IMR-90 (cell line): ENCODE data around the gene HYDIN.
"Not testable (repeated sequence)": the region's sequence is repeated elsewhere in the genome, so short reads cannot be mapped to it uniquely, and the experiment has no call there.

Experiments
- CHD1 ChIP-seq: IDR thresholded peaks from 2 replicates; pipeline ENCODE4 v1.6.1; 2012; ENCODE audit warnings: low read depth, low read length, improper control_type of control experiment
- FOS ChIP-seq: fragments of 150-350 bp; IDR thresholded peaks from 2 replicates; pipeline ENCODE4 v1.6.1; 2016; ENCODE audit warnings: low read depth, low read length
- NFE2L2 ChIP-seq: fragments of 150-350 bp; IDR thresholded peaks from 2 replicates; pipeline ENCODE4 v1.6.1; 2016; ENCODE audit warnings: low read depth, mild to moderate bottlenecking, low read length
- RCOR1 ChIP-seq: IDR thresholded peaks from 2 replicates; pipeline ENCODE4 v1.6.1; 2012; ENCODE audit warnings: mild to moderate bottlenecking, low read length, improper control_type of control experiment; ENCODE audit not compliant: insufficient replicate concordance
- RFX5 ChIP-seq: IDR thresholded peaks from 2 replicates; pipeline ENCODE4 v1.8.0; 2012; ENCODE audit warnings: low read depth, mild to moderate bottlenecking, low read length, moderate library complexity
- TF ChIP-seq, protein P1 (sequence below): conservative IDR thresholded peaks from 2 replicates; pipeline ENCODE4 v1.5.1; 2012; ENCODE audit warnings: mild to moderate bottlenecking, low read depth, low read length, improper control_type of control experiment

DNA sequence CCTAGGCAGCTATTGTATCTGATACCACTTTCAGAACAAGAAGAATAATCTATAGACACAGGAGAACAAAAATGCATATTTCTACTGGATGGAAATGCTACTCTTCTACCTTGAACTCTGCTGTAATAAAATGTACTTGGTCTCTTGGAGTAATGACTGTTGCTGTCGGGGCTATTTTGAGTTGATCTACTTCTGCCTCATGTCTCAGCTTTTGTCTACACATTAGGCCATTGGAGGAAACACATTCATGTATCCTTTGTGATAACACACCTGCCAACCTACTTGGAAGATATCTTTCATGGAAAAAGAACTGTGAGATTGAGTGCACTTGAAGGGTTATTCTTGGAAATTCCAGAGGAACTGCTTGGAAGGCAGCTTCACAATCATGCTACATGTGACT is 159.9 kb downstream of the HYDIN start:
- TF ChIP-seq, protein P1, sequence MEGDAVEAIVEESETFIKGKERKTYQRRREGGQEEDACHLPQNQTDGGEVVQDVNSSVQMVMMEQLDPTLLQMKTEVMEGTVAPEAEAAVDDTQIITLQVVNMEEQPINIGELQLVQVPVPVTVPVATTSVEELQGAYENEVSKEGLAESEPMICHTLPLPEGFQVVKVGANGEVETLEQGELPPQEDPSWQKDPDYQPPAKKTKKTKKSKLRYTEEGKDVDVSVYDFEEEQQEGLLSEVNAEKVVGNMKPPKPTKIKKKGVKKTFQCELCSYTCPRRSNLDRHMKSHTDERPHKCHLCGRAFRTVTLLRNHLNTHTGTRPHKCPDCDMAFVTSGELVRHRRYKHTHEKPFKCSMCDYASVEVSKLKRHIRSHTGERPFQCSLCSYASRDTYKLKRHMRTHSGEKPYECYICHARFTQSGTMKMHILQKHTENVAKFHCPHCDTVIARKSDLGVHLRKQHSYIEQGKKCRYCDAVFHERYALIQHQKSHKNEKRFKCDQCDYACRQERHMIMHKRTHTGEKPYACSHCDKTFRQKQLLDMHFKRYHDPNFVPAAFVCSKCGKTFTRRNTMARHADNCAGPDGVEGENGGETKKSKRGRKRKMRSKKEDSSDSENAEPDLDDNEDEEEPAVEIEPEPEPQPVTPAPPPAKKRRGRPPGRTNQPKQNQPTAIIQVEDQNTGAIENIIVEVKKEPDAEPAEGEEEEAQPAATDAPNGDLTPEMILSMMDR, result not testable (repeated sequence)
- TF ChIP-seq CHD1, RCOR1, NFE2L2, RFX5, FOS: not testable (repeated sequence)
